Upper lobe of left lung (tissue), 6 donors: ENCODE results near the gene XCL1. TPM values are rescaled to one million over a fixed set of nuclear protein-coding genes. Genes with fewer than 3 reads are reported as not detected.
A peak's percentile ranks its signal among the peaks of the same experiment; 100 is the strongest.

Experiments
- ATAC-seq, 2 donors: fragments of 200-7000 bp; cut with Tn5 transposase; one replicate each; pipeline ENCODE4 v1.9.1; 2022; ENCODE audit warnings: mild to moderate bottlenecking in 2 of 2, moderate library complexity in 2 of 2; ENCODE audit not compliant: low FRiP score in 2 of 2
- DNase-seq, 2 donors: peaks; one replicate each; pipeline ENCODE4 v3.0.0-alpha.2; 2019 to 2020
- H3K27ac ChIP-seq, 4 donors: fragments of 200-600 bp; sonication (generic); one replicate each; pipeline ENCODE4 v1.5.1; 2016 to 2019
- H3K27me3 ChIP-seq, 4 donors: fragments of 200-600 bp; sonication (generic); one replicate each; pipeline ENCODE4 v1.5.1; 2017 to 2019
- H3K36me3 ChIP-seq, 4 donors: fragments of 200-600 bp; sonication (generic); one replicate each; pipeline ENCODE4 v1.5.1; 2016 to 2019
- H3K4me1 ChIP-seq, 4 donors: fragments of 200-600 bp; sonication (generic); one replicate each; pipeline ENCODE4 v1.5.1; 2018 to 2019
- H3K4me3 ChIP-seq, 4 donors: fragments of 200-600 bp; sonication (generic); one replicate each; pipeline ENCODE4 v1.5.1; 2017 to 2019; ENCODE audit warnings: mild to moderate bottlenecking in 2 of 4, moderate library complexity in 1 of 4
- H3K9me3 ChIP-seq, 4 donors: fragments of 200-600 bp; sonication (generic); one replicate each; pipeline ENCODE4 v1.5.1; 2018 to 2019
- CTCF ChIP-seq, 6 experiments: fragments of 450-650 bp in 4 of 6; fragments of 200-600 bp in 2 of 6; sonication (generic) in 2 of 6; IDR thresholded peaks; one replicate each; pipeline ENCODE4 v1.5.1; 2016 to 2019; ENCODE audit warnings: antibody characterized with exemption in 6 of 6
- EP300 ChIP-seq, 4 donors: sonication (generic); formaldehyde crosslinking; IDR thresholded peaks; one replicate each; pipeline ENCODE4 v1.5.1; 2017; ENCODE audit warnings: antibody characterized with exemption in 4 of 4, control low read depth in 2 of 4
- POLR2A ChIP-seq, 4 donors: fragments of 450-650 bp; IDR thresholded peaks; one replicate each; pipeline ENCODE4 v1.5.1; 2016 to 2017; ENCODE audit warnings: antibody characterized with exemption in 4 of 4, mild to moderate bottlenecking in 2 of 4
- POLR2AphosphoS5 ChIP-seq, 2 donors: sonication (generic); formaldehyde crosslinking; IDR thresholded peaks; one replicate each; pipeline ENCODE4 v1.5.1; 2017; ENCODE audit warnings: antibody characterized with exemption in 2 of 2
- WGBS, 2 donors: methylation state at CpG; one replicate each; pipeline ENCODE4 v1.1.5; 2017 to 2018; 5-methylcytosine and 5-hydroxymethylcytosine counted together
- total RNA-seq, 6 donors: library from RNA; depleted of rRNA in 4 of 6; stranded (reverse); fragments of >200 nt in 4 of 6; gene quantifications; one replicate each; pipeline versions ENCODE4 v1.1.0 to v1.2.1, GENCODE V29; 2016 to 2021
- donor health status: DM: no; HTN: no; CAD: no; lungs with moderate emphysema.
- donor health status: DM: no; HTN: yes; CAD: no; lungs with severe emphysema.

XCL1 gene
- total RNA-seq, 6 donors from 2014 or later = 0.30 to 2.2 (median 1.2) TPM; not detected in 1

GRCh38 chr1:168613038-168613451 is 36.6 kb downstream of the XCL1 start:
- no peak for ATAC-seq
- TF ChIP-seq CTCF (IDR thresholded peaks at IDR 0.05) (no peak), EP300 (IDR thresholded peaks at IDR 0.05) (no peak), POLR2A (IDR thresholded peaks at IDR 0.05) (no peak), POLR2AphosphoS5 (IDR thresholded peaks at IDR 0.05) (no peak)

GRCh38 chr1:168613691-168614231 is 37.4 kb downstream of the XCL1 start:
- 52 to 58% methylated on average over 8 of the region's 8 CpGs for WGBS, 2 donors
- H3K27ac ChIP-seq = peak overlapping the region in 1 of 4 donors; percentile 21

More at GRCh38 chr1:168613038-168613451, 36.6 kb downstream of the XCL1 start:
- Histone ChIP-seq H3K27me3 (no peaks in the 10 kb centered on the region), H3K9me3 (no peaks in the 10 kb centered on the region), H3K27ac (no peak overlapping the region), H3K36me3 (no peaks in the 10 kb centered on the region), H3K4me3 (no peak overlapping the region), H3K4me1 (peaks cover 0 to 8% (median 5%) of the 10 kb centered on the region in 4 donors)
- 88% methylated on average over 1 of the region's 1 CpG for WGBS, 2 donors
- no peak for DNase-seq

GRCh38 chr1:168614235-168614634 is 37.8 kb downstream of the XCL1 start:
- DNase-seq = no peak
- Histone ChIP-seq H3K4me1 (peaks cover 0 to 8% (median 5%) of the 10 kb centered on the region in 4 donors), H3K9me3 (no peaks in the 10 kb centered on the region), H3K36me3 (no peaks in the 10 kb centered on the region), H3K27me3 (no peaks in the 10 kb centered on the region), H3K27ac (peak overlapping the region in 1 of 4 donors; percentile 21), H3K4me3 (no peak overlapping the region)
- no peak for ATAC-seq
- WGBS, 2 donors = 62 to 70% methylated on average over 8 of the region's 8 CpGs
- TF ChIP-seq POLR2A (IDR thresholded peaks at IDR 0.05) (no peak), POLR2AphosphoS5 (IDR thresholded peaks at IDR 0.05) (no peak), EP300 (IDR thresholded peaks at IDR 0.05) (no peak), CTCF (IDR thresholded peaks at IDR 0.05) (no peak)

More at GRCh38 chr1:168613691-168614231, 37.4 kb downstream of the XCL1 start:
- no peaks in the 10 kb centered on the region for H3K27me3 ChIP-seq
- DNase-seq (no peak), ATAC-seq (peak in 1 of 2 donors; percentile 66)
- H3K9me3 ChIP-seq = no peaks in the 10 kb centered on the region
- no peaks in the 10 kb centered on the region for H3K36me3 ChIP-seq
- H3K4me1 ChIP-seq = peaks cover 0 to 8% (median 5%) of the 10 kb centered on the region in 4 donors
- TF ChIP-seq CTCF (IDR thresholded peaks at IDR 0.05) (no peak), POLR2AphosphoS5 (IDR thresholded peaks at IDR 0.05) (no peak), EP300 (IDR thresholded peaks at IDR 0.05) (peak in 1 of 4 donors; percentile 6)
- H3K4me3 ChIP-seq = no peak overlapping the region

- no peaks in the 10 kb centered on the region for H3K9me3 ChIP-seq
- H3K27ac ChIP-seq = no peak overlapping the region
- H3K36me3 ChIP-seq = no peaks in the 10 kb centered on the region
- TF ChIP-seq POLR2AphosphoS5 (IDR thresholded peaks at IDR 0.05) = no peak
- TF ChIP-seq CTCF (IDR thresholded peaks at IDR 0.05) = no peak
- TF ChIP-seq EP300 (IDR thresholded peaks at IDR 0.05) = no peak
- no peak for TF ChIP-seq POLR2A (IDR thresholded peaks at IDR 0.05)
- ATAC-seq (no peak), DNase-seq (no peak)
- H3K27me3 ChIP-seq = no peaks in the 10 kb centered on the region
- WGBS, 2 donors = 63 to 84% methylated on average over 2 of the region's 2 CpGs
- H3K4me3 ChIP-seq = no peak overlapping the region
- peaks cover 0 to 8% (median 5%) of the 10 kb centered on the region in 4 donors for H3K4me1 ChIP-seq
Measured at GRCh38 chr1:168615965-168616364, 39.6 kb downstream of the XCL1 start.
